KMS-11 (cell line): ENCODE measurements around the gene EEPD1.

ENCODE experiments used
- H2AFZ ChIP-seq: fragments of 200-600 bp; sonication (generic); 2 replicates; pipeline ENCODE4 v1.6.1; 2016; ENCODE audit warnings: antibody characterized with exemption, mixed run types, low read depth
- H3K27ac ChIP-seq: fragments of 200-600 bp; sonication (generic); 2 replicates; pipeline ENCODE4 v1.6.1; 2016; ENCODE audit warnings: mild to moderate bottlenecking, mixed run types
- H3K27me3 ChIP-seq: fragments of 200-600 bp; sonication (generic); 2 replicates; pipeline ENCODE4 v1.6.1; 2017; ENCODE audit warnings: mild to moderate bottlenecking, low read depth, mixed run types, moderate library complexity; ENCODE audit not compliant: insufficient read depth
- H3K36me3 ChIP-seq: fragments of 200-600 bp; sonication (generic); 2 replicates; pipeline ENCODE4 v1.6.1; 2017; ENCODE audit warnings: mild to moderate bottlenecking, mixed run types; ENCODE audit not compliant: insufficient read depth
- H3K4me1 ChIP-seq: fragments of 200-600 bp; sonication (generic); 2 replicates; pipeline ENCODE4 v1.6.1; 2016; ENCODE audit warnings: mild to moderate bottlenecking, low read depth, mixed run types; ENCODE audit not compliant: poor library complexity, severe bottlenecking
- H3K4me2 ChIP-seq: fragments of 200-600 bp; sonication (generic); 2 replicates; pipeline ENCODE4 v1.7.0; 2016; ENCODE audit warnings: mild to moderate bottlenecking, mixed run types
- H3K4me3 ChIP-seq: fragments of 200-600 bp; sonication (generic); IDR thresholded peaks from 2 replicates; pipeline ENCODE4 v1.6.1; 2017; ENCODE audit warnings: low read depth, low read length, mixed read lengths; ENCODE audit not compliant: insufficient read depth
- H3K79me2 ChIP-seq: fragments of 200-600 bp; sonication (generic); 2 replicates; pipeline ENCODE4 v1.6.1; 2016; ENCODE audit warnings: low read depth, mixed run types; ENCODE audit not compliant: insufficient read depth
- H3K9ac ChIP-seq: fragments of 200-600 bp; sonication (generic); 2 replicates; pipeline ENCODE4 v1.6.1; 2016; ENCODE audit warnings: mild to moderate bottlenecking, mixed run types
- H4K20me1 ChIP-seq: fragments of 200-600 bp; sonication (generic); 2 replicates; pipeline ENCODE4 v1.6.1; 2016; ENCODE audit warnings: mild to moderate bottlenecking, mixed run types; ENCODE audit not compliant: insufficient read depth
- TF ChIP-seq, protein P1 (sequence below): fragments of 200-600 bp; sonication (generic); conservative IDR thresholded peaks from 2 replicates; pipeline ENCODE4 v1.6.1; 2017; ENCODE audit warnings: low read depth, mild to moderate bottlenecking, antibody characterized with exemption, low read length, moderate library complexity, mixed read lengths

The EEPD1 gene

GRCh38 chr7:36261019-36261754 lies 108.1 kb downstream of the EEPD1 start:
- H3K27me3 ChIP-seq: no peaks in the 10 kb centered on the region
- TF ChIP-seq, protein P1, sequence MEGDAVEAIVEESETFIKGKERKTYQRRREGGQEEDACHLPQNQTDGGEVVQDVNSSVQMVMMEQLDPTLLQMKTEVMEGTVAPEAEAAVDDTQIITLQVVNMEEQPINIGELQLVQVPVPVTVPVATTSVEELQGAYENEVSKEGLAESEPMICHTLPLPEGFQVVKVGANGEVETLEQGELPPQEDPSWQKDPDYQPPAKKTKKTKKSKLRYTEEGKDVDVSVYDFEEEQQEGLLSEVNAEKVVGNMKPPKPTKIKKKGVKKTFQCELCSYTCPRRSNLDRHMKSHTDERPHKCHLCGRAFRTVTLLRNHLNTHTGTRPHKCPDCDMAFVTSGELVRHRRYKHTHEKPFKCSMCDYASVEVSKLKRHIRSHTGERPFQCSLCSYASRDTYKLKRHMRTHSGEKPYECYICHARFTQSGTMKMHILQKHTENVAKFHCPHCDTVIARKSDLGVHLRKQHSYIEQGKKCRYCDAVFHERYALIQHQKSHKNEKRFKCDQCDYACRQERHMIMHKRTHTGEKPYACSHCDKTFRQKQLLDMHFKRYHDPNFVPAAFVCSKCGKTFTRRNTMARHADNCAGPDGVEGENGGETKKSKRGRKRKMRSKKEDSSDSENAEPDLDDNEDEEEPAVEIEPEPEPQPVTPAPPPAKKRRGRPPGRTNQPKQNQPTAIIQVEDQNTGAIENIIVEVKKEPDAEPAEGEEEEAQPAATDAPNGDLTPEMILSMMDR: no peak
- H3K4me1 ChIP-seq: no peaks in the 10 kb centered on the region
- no peak overlapping the region for H3K4me3 ChIP-seq
- no peaks in the 10 kb centered on the region for H3K36me3 ChIP-seq
- H3K4me2 ChIP-seq: no peak overlapping the region
- H3K27ac ChIP-seq: no peak overlapping the region
- H3K79me2 ChIP-seq: no peaks in the 10 kb centered on the region
- H2AFZ ChIP-seq: no peak overlapping the region
- H4K20me1 ChIP-seq: no peaks in the 10 kb centered on the region
- no peak overlapping the region for H3K9ac ChIP-seq

DNA sequence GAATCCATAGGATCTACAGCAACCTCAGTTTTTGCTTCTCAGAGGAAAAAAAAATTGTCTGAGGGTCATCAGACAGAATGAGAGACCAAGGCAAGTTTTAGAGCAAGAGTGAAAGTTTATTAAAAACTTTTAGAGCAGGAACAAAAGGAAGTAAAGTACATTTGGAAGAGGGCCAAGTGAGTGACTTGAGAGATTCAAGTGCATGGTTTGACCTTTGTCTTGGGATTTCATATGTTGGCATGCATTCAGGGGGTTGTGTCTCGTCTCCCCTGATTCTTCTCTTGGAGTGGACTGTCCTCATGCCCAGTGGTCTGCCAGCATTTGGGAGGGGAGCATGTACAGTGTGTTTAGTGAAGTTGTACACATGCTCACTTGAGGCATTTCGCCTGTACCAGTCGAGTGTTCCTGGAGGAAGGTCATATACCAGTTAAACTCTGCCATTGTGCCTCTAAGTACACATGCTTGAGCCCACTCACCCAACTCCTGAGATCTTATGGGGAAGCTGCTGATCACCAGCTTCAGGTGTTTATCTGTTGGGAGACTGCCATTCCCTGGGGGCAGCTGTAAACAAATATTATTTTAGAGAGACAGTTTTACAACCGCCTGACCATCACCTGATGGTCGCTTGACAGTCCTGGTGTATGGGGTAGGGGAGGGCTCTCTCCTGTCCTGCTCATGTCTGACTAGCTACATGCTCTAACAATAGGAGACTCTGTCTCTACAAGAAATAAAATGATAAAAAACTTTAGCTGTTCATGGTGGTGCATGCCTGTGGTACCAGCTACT lies 109.4 kb downstream of the EEPD1 start:
- H3K4me3 ChIP-seq: no peak overlapping the region
- H2AFZ ChIP-seq: no peak overlapping the region
- no peaks in the 10 kb centered on the region for H3K4me1 ChIP-seq
- H3K36me3 ChIP-seq: no peaks in the 10 kb centered on the region
- H3K27ac ChIP-seq: no peak overlapping the region
- TF ChIP-seq, protein P1: no peak
- no peaks in the 10 kb centered on the region for H4K20me1 ChIP-seq
- no peak overlapping the region for H3K9ac ChIP-seq
- no peak overlapping the region for H3K4me2 ChIP-seq
- H3K79me2 ChIP-seq: no peaks in the 10 kb centered on the region
- no peaks in the 10 kb centered on the region for H3K27me3 ChIP-seq

DNA sequence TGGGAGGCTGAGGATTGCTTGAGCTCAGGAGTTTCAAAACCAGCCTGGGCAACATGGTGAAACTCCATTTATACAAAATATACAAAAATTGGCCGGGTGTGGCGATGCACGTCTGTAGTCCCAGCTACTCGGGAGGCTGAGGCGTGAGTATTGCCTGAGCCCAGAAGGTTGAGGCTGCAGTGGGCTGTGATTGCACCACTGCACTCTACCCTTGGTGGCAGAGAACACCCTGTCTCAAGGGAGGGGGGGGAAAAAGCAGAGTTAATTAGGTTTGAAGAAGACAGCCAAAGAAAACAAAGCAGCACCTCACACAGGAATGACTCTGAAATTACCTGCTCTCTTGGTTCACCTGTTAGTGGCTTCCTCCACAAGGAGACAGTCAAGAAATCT lies 110.0 kb downstream of the EEPD1 start:
- Histone ChIP-seq H3K9ac (no peak overlapping the region), H3K79me2 (no peaks in the 10 kb centered on the region), H2AFZ (no peak overlapping the region), H3K27me3 (no peaks in the 10 kb centered on the region), H3K27ac (no peak overlapping the region), H4K20me1 (no peaks in the 10 kb centered on the region), H3K36me3 (no peaks in the 10 kb centered on the region), H3K4me3 (no peak overlapping the region), H3K4me2 (no peak overlapping the region), H3K4me1 (no peaks in the 10 kb centered on the region)
- TF ChIP-seq, protein P1: no peak

- TF ChIP-seq, protein P1: no peak
- Histone ChIP-seq H2AFZ (no peak overlapping the region), H3K36me3 (no peaks in the 10 kb centered on the region), H3K9ac (no peak overlapping the region), H3K4me3 (no peak overlapping the region), H3K4me1 (no peaks in the 10 kb centered on the region), H4K20me1 (no peaks in the 10 kb centered on the region), H3K27ac (no peak overlapping the region), H3K79me2 (no peaks in the 10 kb centered on the region), H3K27me3 (no peaks in the 10 kb centered on the region), H3K4me2 (no peak overlapping the region)
Measured at GRCh38 chr7:36264123-36264801, 111.2 kb downstream of the EEPD1 start.
